Esophagus muscularis mucosa (tissue), 4 donors: ENCODE data around the gene DLL1. TPM values are rescaled to one million over a fixed set of nuclear protein-coding genes. Genes with fewer than 3 reads are reported as not detected.

ENCODE experiments used
- DNase-seq: peaks from one replicate; pipeline ENCODE4 v3.0.0-alpha.2; 2017; ENCODE audit errors: extremely low spot score
- H3K27ac ChIP-seq, 4 donors: fragments of 200-600 bp; sonication (generic); replicated peaks in 1 of 4; 1 replicate in 3 of 4; 2 replicates in 1 of 4; pipeline ENCODE4 v1.5.1; 2016 to 2019; ENCODE audit warnings: mild to moderate bottlenecking in 1 of 4
- H3K27me3 ChIP-seq, 4 donors: fragments of 200-600 bp; sonication (generic); one replicate each; pipeline versions ENCODE4 v1.5.1 to v1.6.0; 2016 to 2019
- H3K36me3 ChIP-seq, 4 donors: fragments of 200-600 bp; sonication (generic); one replicate each; pipeline ENCODE4 v1.5.1; 2016 to 2019
- H3K4me1 ChIP-seq, 4 donors: fragments of 200-600 bp; sonication (generic); one replicate each; pipeline ENCODE4 v1.5.1; 2016 to 2019
- H3K4me3 ChIP-seq, 4 donors: fragments of 200-600 bp; sonication (generic); 1 replicate in 2 of 4; 2 replicates in 2 of 4; pipeline ENCODE4 v1.5.1; 2016 to 2019; ENCODE audit warnings: mild to moderate bottlenecking in 4 of 4, moderate library complexity in 1 of 4
- H3K9me3 ChIP-seq, 4 donors: fragments of 200-600 bp; sonication (generic); 1 replicate in 3 of 4; 2 replicates in 1 of 4; pipeline ENCODE4 v1.5.1; 2016 to 2019
- CTCF ChIP-seq, 3 experiments: fragments of 200-600 bp in 2 of 3; fragments of 450-650 bp in 1 of 3; sonication (generic) in 2 of 3; IDR thresholded peaks; one replicate each; pipeline ENCODE4 v1.5.1; 2017 to 2019; ENCODE audit warnings: antibody characterized with exemption in 3 of 3, mild to moderate bottlenecking in 2 of 3, moderate library complexity in 1 of 3
- EP300 ChIP-seq: sonication (generic); formaldehyde crosslinking; IDR thresholded peaks from one replicate; pipeline ENCODE4 v1.6.1; 2017; ENCODE audit warnings: antibody characterized with exemption
- POLR2A ChIP-seq: fragments of 450-650 bp; IDR thresholded peaks from one replicate; pipeline ENCODE4 v1.6.1; 2017; ENCODE audit warnings: antibody characterized with exemption, moderate library complexity, mild to moderate bottlenecking, low read depth
- POLR2AphosphoS5 ChIP-seq, 2 donors: sonication (generic); formaldehyde crosslinking; IDR thresholded peaks; one replicate each; pipeline ENCODE4 v1.6.1; 2017; ENCODE audit warnings: antibody characterized with exemption in 2 of 2
- WGBS: methylation state at CpG from one replicate; pipeline ENCODE4 v1.1.5; 2018; 5-methylcytosine and 5-hydroxymethylcytosine counted together
- intact Hi-C: fragments of 100-400 bp; cut with DNase I; formaldehyde crosslinking; loops from one replicate; pipeline ENCODE4 v1.15.1; 2023
- total RNA-seq, 4 donors: library from RNA; depleted of rRNA; stranded (reverse); fragments of >200 nt; gene quantifications; one replicate each; pipeline versions ENCODE4 v1.1.0 to v1.2.1, GENCODE V29; 2016

Gene DLL1
- total RNA-seq, 4 donors from 2014 or later = 3.7 to 8.8 (median 6.6) TPM

GRCh38 chr6:170289180-170289931 lies 1.5 kb downstream of the DLL1 start:
- intact Hi-C loops = no loop called here
- 18% methylated on average over 6 of the region's 85 CpGs for WGBS
- Histone ChIP-seq H3K36me3 (peaks cover 0 to 15% (median 7%) of the 10 kb centered on the region in 4 donors), H3K27me3 (peaks cover 0 to 78% (median 43%) of the 10 kb centered on the region in 4 donors), H3K4me3 (peak overlapping the region; percentile 60 to 77 (median 70)), H3K27ac (peak overlapping the region; percentile 55 to 80 (median 68)), H3K9me3 (no peaks in the 10 kb centered on the region), H3K4me1 (peaks cover 62 to 74% (median 71%) of the 10 kb centered on the region in 4 donors)
- no peak for DNase-seq
- no peak for TF ChIP-seq POLR2A

GRCh38 chr6:170288852-170289179 lies 2.1 kb downstream of the DLL1 start:
- no peak for TF ChIP-seq EP300
- Histone ChIP-seq H3K27ac (peak overlapping the region in 1 of 4 donors; percentile 80), H3K4me3 (peak overlapping the region; percentile 60 to 77 (median 70)), H3K4me1 (peaks cover 62 to 71% (median 70%) of the 10 kb centered on the region in 4 donors), H3K36me3 (peaks cover 0 to 20% (median 9%) of the 10 kb centered on the region in 4 donors), H3K9me3 (no peaks in the 10 kb centered on the region), H3K27me3 (peaks cover 0 to 72% (median 39%) of the 10 kb centered on the region in 4 donors)
- intact Hi-C loops = no loop called here
- WGBS = 36% methylated on average over 16 of the region's 16 CpGs
- no peak for DNase-seq

DNA sequence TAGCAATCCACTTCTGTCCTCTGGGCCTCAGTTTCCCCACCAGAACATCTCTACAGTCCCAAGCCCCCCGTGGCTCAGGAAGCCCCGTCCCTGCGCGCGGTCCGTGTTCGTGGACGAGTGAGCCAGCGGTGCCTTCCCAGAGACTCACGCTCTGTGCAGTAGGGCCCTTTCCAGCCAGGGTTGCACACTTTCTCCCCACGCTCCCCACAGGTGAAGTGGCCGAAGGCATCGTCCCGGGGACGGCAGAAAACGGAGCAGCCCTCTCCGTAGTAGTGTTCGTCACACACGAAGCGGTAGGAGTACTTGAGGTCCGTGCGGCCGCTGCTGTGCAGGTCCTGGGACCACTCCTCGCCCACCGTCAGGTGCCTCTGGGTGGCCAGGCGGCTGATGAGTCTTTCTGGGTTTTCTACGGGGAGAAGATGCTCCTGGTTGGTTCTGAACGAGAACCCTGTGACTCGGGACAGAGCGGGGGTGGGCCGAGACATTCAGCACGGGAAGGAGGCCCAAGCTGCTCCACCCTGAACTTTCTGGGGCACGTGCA lies 2.7 kb downstream of the DLL1 start:
- WGBS = 73% methylated on average over 29 of the region's 33 CpGs
- Histone ChIP-seq H3K27me3 (peaks cover 0 to 66% (median 33%) of the 10 kb centered on the region in 4 donors), H3K36me3 (peaks cover 0 to 26% (median 16%) of the 10 kb centered on the region in 4 donors), H3K27ac (no peak overlapping the region), H3K9me3 (no peaks in the 10 kb centered on the region), H3K4me3 (peak overlapping the region in 1 of 4 donors; percentile 76), H3K4me1 (peaks cover 62 to 66% (median 63%) of the 10 kb centered on the region in 4 donors)
- no peak for DNase-seq
- TF ChIP-seq POLR2A (no peak), EP300 (no peak), CTCF (IDR thresholded peaks at IDR 0.05) (no peak), POLR2AphosphoS5 (IDR thresholded peaks at IDR 0.05) (no peak)
- intact Hi-C loops = no loop called here

DNA sequence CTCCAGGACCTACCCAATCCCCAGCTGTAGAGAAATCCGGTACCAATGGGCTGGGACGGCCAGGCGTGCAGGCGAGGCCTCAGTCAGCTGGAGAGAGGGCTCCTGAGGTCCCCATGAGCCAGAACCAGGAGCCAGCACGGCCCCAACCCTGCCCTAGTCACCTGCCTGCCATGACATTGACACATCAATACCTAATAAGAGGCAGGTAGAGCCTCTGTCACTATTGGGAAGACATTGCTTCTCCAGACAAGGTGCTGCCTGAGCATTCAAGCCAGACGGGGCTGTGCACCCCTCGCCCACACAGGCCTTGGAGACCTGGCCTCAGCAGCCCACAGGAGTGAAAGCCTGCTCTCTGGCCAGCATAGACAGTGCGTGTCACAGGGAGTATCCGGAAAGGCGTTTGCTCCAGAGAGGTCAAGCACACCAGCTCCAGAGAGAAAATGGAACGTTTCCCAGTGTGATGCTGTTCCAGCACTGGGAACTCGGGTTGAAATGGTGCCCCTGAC lies 3.5 kb downstream of the DLL1 start:
- 69% methylated on average over 12 of the region's 12 CpGs for WGBS
- H3K9me3 ChIP-seq = no peaks in the 10 kb centered on the region
- peaks cover 55 to 58% (median 56%) of the 10 kb centered on the region in 4 donors for H3K4me1 ChIP-seq
- no peak for DNase-seq
- H3K27ac ChIP-seq = no peak overlapping the region
- no peak overlapping the region for H3K4me3 ChIP-seq
- TF ChIP-seq POLR2A = no peak
- intact Hi-C loops = no loop called here
- H3K27me3 ChIP-seq = peaks cover 0 to 58% (median 27%) of the 10 kb centered on the region in 4 donors
- peaks cover 0 to 34% (median 23%) of the 10 kb centered on the region in 4 donors for H3K36me3 ChIP-seq

- peaks cover 0 to 53% (median 24%) of the 10 kb centered on the region in 4 donors for H3K27me3 ChIP-seq
- no peaks in the 10 kb centered on the region for H3K9me3 ChIP-seq
- H3K4me3 ChIP-seq = no peak overlapping the region
- H3K36me3 ChIP-seq = peaks cover 0 to 39% (median 24%) of the 10 kb centered on the region in 4 donors
- WGBS = 50% methylated on average over 2 of the region's 2 CpGs
- intact Hi-C loops = no loop called here
- no peak for TF ChIP-seq POLR2A
- no peak for TF ChIP-seq CTCF (IDR thresholded peaks at IDR 0.05)
- no peak for TF ChIP-seq POLR2AphosphoS5 (IDR thresholded peaks at IDR 0.05)
- TF ChIP-seq EP300 = no peak
- no peak for DNase-seq
- H3K27ac ChIP-seq = no peak overlapping the region
- H3K4me1 ChIP-seq = peaks cover 50 to 53% (median 51%) of the 10 kb centered on the region in 4 donors
Measured at GRCh38 chr6:170286934-170287265, 4.0 kb downstream of the DLL1 start.

GRCh38 chr6:170286246-170286933 lies 4.5 kb downstream of the DLL1 start:
- intact Hi-C loops = no loop called here
- TF ChIP-seq POLR2AphosphoS5 (IDR thresholded peaks at IDR 0.05) (no peak), EP300 (no peak), POLR2A (no peak), CTCF (IDR thresholded peaks at IDR 0.05) (no peak)
- Histone ChIP-seq H3K27ac (no peak overlapping the region), H3K4me3 (no peak overlapping the region), H3K36me3 (peaks cover 0 to 40% (median 24%) of the 10 kb centered on the region in 4 donors), H3K27me3 (peaks cover 0 to 48% (median 19%) of the 10 kb centered on the region in 4 donors), H3K4me1 (peaks cover 45 to 48% (median 47%) of the 10 kb centered on the region in 4 donors), H3K9me3 (no peaks in the 10 kb centered on the region)
- no peak for DNase-seq
- WGBS = 41% methylated on average over 26 of the region's 26 CpGs
